Calu3 (cell line): Measurements from ENCODE around the gene SFT2D3. TPM values are rescaled to one million over a fixed set of nuclear protein-coding genes. Genes with fewer than 3 reads are reported as not detected.

Source experiments
- BruUV-seq: library from RNA; stranded (reverse); fragments of 400-500 nt; replicated peaks from 2 replicates; lab custom pipeline; 2021; lab: Mats Ljungman, UMichigan
- CTCF ChIA-PET: fragments of 300-600 bp; sonication (Branson Sonifier 250); formaldehyde crosslinking; loops from one replicate; lab custom pipeline; 2022; ENCODE audit warnings: antibody characterized with exemption; lab: Charles Lee
- DNase-seq: peaks from one replicate; pipeline ENCODE4 v3.0.0; 2022
- H3K27ac Mint-ChIP-seq: one replicate; pipeline ENCODE4 v1.8.0; 2022; ENCODE audit warnings: mixed read lengths; ENCODE audit not compliant: unreplicated experiment
- H3K27me3 Mint-ChIP-seq: one replicate; pipeline ENCODE4 v1.8.0; 2022; ENCODE audit warnings: mixed read lengths; ENCODE audit not compliant: unreplicated experiment
- H3K36me3 Mint-ChIP-seq: one replicate; pipeline ENCODE4 v1.8.0; 2022; ENCODE audit warnings: mild to moderate bottlenecking, moderate library complexity, mixed read lengths; ENCODE audit not compliant: insufficient read depth, unreplicated experiment
- H3K4me1 Mint-ChIP-seq: one replicate; pipeline ENCODE4 v1.8.0; 2022; ENCODE audit warnings: mild to moderate bottlenecking, low read depth, mixed read lengths; ENCODE audit not compliant: unreplicated experiment
- H3K4me3 Mint-ChIP-seq: one replicate; pipeline ENCODE4 v1.8.0; 2022; ENCODE audit warnings: mild to moderate bottlenecking, low read depth, moderate library complexity, mixed read lengths; ENCODE audit not compliant: unreplicated experiment
- H3K9me3 Mint-ChIP-seq: one replicate; pipeline ENCODE4 v1.8.0; 2022; ENCODE audit warnings: low read depth, mixed read lengths; ENCODE audit not compliant: unreplicated experiment
- intact Hi-C: fragments of 100-400 bp; cut with micrococcal nuclease; formaldehyde crosslinking; loops from one replicate; pipeline ENCODE4 v1.10.0; 2022; ENCODE audit not compliant: unreplicated experiment
- total RNA-seq: library from RNA; stranded (reverse); gene quantifications from 2 replicates; pipeline ENCODE4 v1.2.3, GENCODE V29; 2022
- TF ChIP-seq, protein P1 (sequence below): fragments of 200-600 bp; IDR thresholded peaks from one replicate; pipeline ENCODE4 v1.8.0; 2022; ENCODE audit warnings: antibody characterized with exemption; ENCODE audit not compliant: unreplicated experiment

The SFT2D3 gene
- total RNA-seq, 1 experiment from 2014 or later: 9.3 TPM

DNA sequence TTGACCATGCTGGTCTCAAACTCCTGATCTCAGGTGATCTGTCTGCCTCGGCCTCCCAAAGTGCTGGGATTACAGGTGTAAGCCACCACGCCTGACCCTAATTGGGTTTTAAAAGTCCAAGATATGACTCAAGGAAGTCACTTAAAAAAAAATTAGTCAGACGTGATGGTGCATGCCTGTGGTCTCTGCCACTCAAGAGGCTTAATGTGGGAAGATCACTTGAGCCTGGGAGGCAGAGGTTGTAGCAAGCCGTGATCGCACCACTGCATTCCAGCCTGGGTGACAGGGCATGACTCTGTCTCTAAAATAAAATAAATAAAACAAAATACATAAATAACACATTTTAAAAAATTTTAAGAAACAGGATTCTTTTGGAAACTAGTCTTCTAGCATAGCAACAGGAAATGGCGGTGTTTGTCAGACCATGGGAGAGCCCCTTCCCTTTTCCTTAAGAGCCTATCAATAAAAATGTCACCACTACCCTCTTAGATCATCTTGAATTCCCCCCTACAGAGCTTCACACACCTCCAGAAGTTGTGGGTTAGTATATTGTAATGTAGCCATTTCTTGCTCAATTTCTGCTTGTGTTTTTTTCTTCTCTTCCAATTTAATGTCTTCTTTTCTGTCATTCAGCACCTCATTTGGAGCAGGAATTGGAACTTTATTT is 20.1 kb downstream of the SFT2D3 start:
- Mint-ChIP-seq H3K4me1 (peaks cover 8% of the 10 kb centered on the region), H3K27me3 (no peaks in the 10 kb centered on the region), H3K27ac (no peak overlapping the region), H3K9me3 (no peaks in the 10 kb centered on the region), H3K36me3 (peaks cover 41% of the 10 kb centered on the region), H3K4me3 (no peak overlapping the region)
- TF ChIP-seq, protein P1, sequence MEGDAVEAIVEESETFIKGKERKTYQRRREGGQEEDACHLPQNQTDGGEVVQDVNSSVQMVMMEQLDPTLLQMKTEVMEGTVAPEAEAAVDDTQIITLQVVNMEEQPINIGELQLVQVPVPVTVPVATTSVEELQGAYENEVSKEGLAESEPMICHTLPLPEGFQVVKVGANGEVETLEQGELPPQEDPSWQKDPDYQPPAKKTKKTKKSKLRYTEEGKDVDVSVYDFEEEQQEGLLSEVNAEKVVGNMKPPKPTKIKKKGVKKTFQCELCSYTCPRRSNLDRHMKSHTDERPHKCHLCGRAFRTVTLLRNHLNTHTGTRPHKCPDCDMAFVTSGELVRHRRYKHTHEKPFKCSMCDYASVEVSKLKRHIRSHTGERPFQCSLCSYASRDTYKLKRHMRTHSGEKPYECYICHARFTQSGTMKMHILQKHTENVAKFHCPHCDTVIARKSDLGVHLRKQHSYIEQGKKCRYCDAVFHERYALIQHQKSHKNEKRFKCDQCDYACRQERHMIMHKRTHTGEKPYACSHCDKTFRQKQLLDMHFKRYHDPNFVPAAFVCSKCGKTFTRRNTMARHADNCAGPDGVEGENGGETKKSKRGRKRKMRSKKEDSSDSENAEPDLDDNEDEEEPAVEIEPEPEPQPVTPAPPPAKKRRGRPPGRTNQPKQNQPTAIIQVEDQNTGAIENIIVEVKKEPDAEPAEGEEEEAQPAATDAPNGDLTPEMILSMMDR: no peak
- BruUV-seq: no TSS peak
- no peak for DNase-seq
- CTCF ChIA-PET: no interaction called here
- intact Hi-C loops: no loop called here

- intact Hi-C loops: no loop called here
- Mint-ChIP-seq H3K4me1 (peaks cover 8% of the 10 kb centered on the region), H3K27me3 (no peaks in the 10 kb centered on the region), H3K4me3 (no peak overlapping the region), H3K27ac (no peak overlapping the region), H3K36me3 (peaks cover 39% of the 10 kb centered on the region), H3K9me3 (no peaks in the 10 kb centered on the region)
- BruUV-seq: no TSS peak
- CTCF ChIA-PET: no interaction called here
- DNase-seq: no peak
- TF ChIP-seq, protein P1: no peak
These were observed 20.7 kb downstream of the SFT2D3 start for GRCh38 chr2:127721978-127722355.

GRCh38 chr2:127722807-127723206 is 21.5 kb downstream of the SFT2D3 start:
- TF ChIP-seq, protein P1: no peak
- H3K27me3 Mint-ChIP-seq: no peaks in the 10 kb centered on the region
- BruUV-seq: no TSS peak
- DNase-seq: no peak
- H3K36me3 Mint-ChIP-seq: peaks cover 39% of the 10 kb centered on the region
- H3K27ac Mint-ChIP-seq: no peak overlapping the region
- intact Hi-C loops: no loop called here
- H3K4me1 Mint-ChIP-seq: peaks cover 8% of the 10 kb centered on the region
- H3K4me3 Mint-ChIP-seq: no peak overlapping the region
- CTCF ChIA-PET: no interaction called here
- no peaks in the 10 kb centered on the region for H3K9me3 Mint-ChIP-seq

DNA sequence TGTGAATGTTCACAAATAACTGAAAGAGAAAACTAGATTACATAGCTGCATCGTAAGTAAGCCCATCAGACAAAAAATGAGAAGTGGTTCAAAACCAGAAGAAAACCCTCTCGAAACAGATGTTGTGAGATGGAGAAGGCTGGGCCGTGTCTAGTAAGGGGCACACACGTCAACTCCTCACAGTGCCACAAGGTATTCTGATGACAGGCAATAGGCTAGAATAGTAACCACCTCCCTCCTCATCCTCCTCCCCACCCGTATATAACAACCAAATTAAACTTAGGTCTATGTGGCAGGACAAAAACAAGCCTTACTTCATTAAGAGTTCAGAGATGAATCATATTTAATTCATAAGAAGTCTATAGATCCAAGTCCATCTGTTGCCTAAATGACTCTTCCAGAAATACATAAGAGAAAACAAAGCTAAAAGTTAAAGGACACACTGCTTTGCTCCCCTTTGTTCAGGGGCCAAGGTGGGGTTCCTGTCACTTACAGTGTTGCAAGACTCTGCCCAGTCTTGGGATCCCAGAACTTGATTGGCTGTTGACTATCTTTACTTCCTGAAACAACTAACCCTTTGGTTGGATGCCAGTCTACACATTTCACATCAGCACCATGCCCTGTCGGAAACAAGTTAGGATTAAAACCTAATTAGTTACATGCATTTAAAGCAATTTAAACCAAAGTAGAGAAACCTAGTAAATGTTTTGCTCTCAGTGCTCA is 25.0 kb downstream of the SFT2D3 start:
- intact Hi-C loops: no loop called here
- CTCF ChIA-PET: no interaction called here
- BruUV-seq: no TSS peak
- Mint-ChIP-seq H3K27ac (no peak overlapping the region), H3K27me3 (no peaks in the 10 kb centered on the region), H3K4me3 (no peak overlapping the region), H3K9me3 (no peaks in the 10 kb centered on the region), H3K4me1 (peaks cover 8% of the 10 kb centered on the region), H3K36me3 (peaks cover 16% of the 10 kb centered on the region)
- DNase-seq: no peak
- TF ChIP-seq, protein P1: no peak
